Right ventricle myocardium superior (tissue), 1 donor: ENCODE data around the gene RBM38. TPM values are rescaled to one million over a fixed set of nuclear protein-coding genes. Genes with fewer than 3 reads are reported as not detected.

ENCODE experiments used
- ATAC-seq: fragments of 200-7000 bp; cut with Tn5 transposase; one replicate; pipeline ENCODE4 v1.9.1; 2020; ENCODE audit warnings: mild to moderate bottlenecking; ENCODE audit not compliant: poor library complexity
- DNase-seq: peaks from one replicate; pipeline ENCODE4 v3.0.0-alpha.2; 2020
- intact Hi-C: fragments of 100-400 bp; cut with DNase I; formaldehyde crosslinking; loops from one replicate; pipeline ENCODE4 v1.11.2; 2022
- total RNA-seq: library from RNA; stranded (reverse); fragmentation: NEBNext Ultra II Directional; extraction: Animal tissue kit (Norgen Biotek cat#: 25700); gene quantifications from one replicate; pipeline ENCODE4 v1.2.1, GENCODE V29; 2021
- donor health status: DM: no; HTN: yes; CAD: no; lungs with severe emphysema.

The RBM38 gene
- total RNA-seq, 1 donor from 2014 or later, result 91.5 TPM

DNA sequence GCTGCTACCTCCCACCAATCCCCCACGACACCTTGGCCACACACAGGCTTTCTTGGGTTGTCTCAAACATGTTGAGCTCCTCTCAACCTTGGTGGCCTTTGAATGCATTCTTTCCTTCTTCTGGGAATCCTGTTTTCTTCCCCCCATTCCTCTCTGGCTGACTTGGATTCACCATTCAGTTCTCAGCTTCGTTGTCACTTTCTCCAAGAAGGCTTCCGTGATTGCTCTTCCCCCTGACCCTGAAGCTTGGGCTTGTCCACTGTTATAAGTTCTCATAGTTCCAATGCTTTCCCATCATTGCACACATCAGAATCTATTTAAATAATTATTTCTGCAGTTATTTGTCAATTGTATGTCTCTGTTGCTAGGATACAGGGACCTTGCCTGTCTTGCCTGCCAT, 64.2 kb downstream of the RBM38 start:
- intact Hi-C loops, result loop anchor here (5.0 kb wide), 1 partner anchor 58 kb away; no protein-coding TSS in a partner anchor
- ATAC-seq (no peak), DNase-seq (no peak)

GRCh38 chr20:57456116-57456515, 64.9 kb downstream of the RBM38 start:
- intact Hi-C loops, result loop anchor here (5.0 kb wide), 1 partner anchor 59 kb away; no protein-coding TSS in a partner anchor
- DNase-seq (no peak), ATAC-seq (no peak)

DNA sequence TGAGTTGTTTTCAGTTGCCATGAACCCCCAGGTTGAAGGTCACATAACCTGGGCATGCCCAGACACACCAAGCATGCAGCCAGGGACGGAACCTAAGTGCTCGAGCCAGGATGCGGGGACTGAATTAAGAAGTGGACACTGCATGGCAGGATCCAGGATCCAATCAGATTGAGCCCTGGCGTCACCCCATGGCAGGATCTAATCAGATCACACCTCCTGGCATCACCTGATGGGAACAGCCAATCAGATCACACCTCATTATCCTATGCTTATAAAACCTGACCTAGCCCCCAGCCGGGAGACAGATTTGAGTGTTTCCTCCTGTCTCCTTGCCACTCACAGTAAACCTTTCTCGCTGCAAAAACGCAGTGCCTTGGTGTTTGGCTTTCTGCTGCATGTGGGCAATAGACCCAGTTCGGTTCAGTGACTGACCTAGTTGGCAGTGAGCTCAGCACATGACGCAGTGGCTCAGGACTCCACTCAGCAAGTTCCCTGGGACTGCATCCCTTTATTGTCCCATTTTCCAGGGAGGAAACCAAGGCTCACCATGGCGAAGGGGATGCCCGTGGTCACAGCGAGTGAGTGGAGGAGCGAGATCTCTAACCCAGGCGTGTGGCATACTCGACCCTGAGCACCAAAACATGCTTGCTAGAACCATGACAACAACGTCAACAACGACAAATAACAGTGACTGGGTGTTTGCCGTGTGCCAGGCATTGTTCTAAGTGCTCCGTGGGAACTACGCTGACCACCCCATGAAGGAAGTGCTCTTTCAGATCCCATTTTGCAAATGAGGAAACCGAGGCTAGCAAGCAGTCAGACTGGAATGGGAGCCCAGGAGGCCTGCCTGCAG, 66.3 kb downstream of the RBM38 start:
- intact Hi-C loops, result loop anchor here (5.0 kb wide), 1 partner anchor 60 kb away; no protein-coding TSS in a partner anchor
- ATAC-seq, result peak; percentile 15
- DNase-seq, result no peak

DNA sequence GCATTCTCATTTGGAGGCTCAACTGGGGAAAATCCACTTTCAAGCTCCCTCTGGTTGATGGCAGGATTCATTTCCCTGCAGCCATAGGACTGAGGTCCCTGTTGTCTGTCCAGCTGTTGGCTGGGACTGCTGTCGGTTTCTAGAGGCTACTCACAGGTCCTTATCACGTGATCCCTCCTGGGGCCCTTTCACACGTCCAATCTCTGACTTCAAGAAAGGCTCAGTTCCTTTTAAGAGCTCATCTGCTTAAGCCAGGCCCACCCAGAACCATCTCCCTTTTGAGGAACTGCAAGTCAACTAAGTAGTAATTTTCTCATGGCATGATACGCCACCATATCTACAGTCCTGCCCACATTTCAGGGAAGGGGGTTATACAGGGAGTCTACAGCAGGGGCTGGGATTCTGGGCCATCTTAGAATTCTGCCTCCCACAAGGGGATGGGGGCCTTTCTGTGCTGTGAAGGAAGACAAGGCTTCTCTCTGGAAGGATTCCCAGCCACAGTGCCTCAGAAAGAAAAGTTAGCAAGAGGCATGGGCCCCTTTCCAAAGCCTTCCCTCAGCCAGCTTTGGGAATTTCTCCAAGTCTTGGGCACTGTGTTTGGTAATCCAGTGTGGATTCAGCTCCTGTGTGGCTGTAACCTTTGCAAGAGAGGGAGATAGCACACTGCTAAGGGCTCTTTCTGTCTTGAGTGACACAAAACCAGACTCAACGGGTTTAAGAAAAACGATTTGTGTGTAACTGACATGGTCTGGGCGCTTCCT, 67.4 kb downstream of the RBM38 start:
- DNase-seq (no peak), ATAC-seq (peak; percentile 54)
- intact Hi-C loops, result loop anchor here (5.0 kb wide), 1 partner anchor 61 kb away; no protein-coding TSS in a partner anchor

Other genes starting within 250 kb of the RBM38 start
- 23.2 TPM for gene BMP7, start 124.8 kb upstream of the RBM38 start, total RNA-seq
- gene SPO11, start 61.6 kb upstream of the RBM38 start, total RNA-seq, result not detected
- 13.2 TPM for gene RAE1, start 40.1 kb upstream of the RBM38 start, total RNA-seq
- not detected for gene CTCFL, start 133.7 kb downstream of the RBM38 start, total RNA-seq
- 2.3 TPM for gene PCK1, start 169.7 kb downstream of the RBM38 start, total RNA-seq
- gene ZBP1, start 229.0 kb downstream of the RBM38 start, total RNA-seq, result not detected